G401 (cell line): ENCODE measurements around the gene AVPR2. TPM values are rescaled to one million over a fixed set of nuclear protein-coding genes. Genes with fewer than 3 reads are reported as not detected.

Experiments used
- DNase-seq: peaks from one replicate; pipeline ENCODE4 v3.0.0-alpha.2; 2015; ENCODE audit warnings: low spot score
- in situ Hi-C: cut with HindIII; loops from 2 replicates; pipeline ENCODE4 v1.10.0; 2016; ENCODE audit warnings: low sequenced_read_pairs, mixed read lengths
- total RNA-seq: library from RNA; depleted of rRNA; stranded (reverse); fragments of >200 nt; shearing (Covaris generic); gene quantifications from 2 replicates; pipeline ENCODE4 v1.2.3, GENCODE V29; 2014

AVPR2 gene
- total RNA-seq, 1 experiment from 2014 or later, result not detected

DNA sequence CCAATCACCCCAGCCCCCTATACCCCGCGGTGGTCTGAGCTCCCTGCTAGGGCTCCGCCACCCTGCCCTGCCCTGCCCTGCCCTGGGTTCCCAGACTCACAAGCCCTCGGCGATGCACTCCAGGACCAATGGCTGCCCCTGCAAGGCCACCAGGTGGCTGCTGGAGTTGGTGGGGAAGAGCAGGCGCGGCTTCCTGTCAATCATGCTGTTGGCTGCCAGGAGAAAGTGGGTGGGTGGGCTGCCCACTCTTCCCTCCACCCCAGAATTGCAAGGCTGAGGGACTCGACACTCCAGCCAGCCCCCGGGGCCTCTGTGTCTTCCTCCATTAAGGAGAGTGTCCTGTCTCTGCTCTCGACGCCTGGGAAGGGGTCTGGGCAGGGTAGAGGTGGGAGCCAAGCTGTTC, 34.2 kb upstream of the AVPR2 start:
- DNase-seq, result no peak
- in situ Hi-C loops, result no loop called here

- in situ Hi-C loops, result no loop called here
- DNase-seq, result no peak
Observed at GRCh38 chrX:153870791-153871360, 33.6 kb upstream of the AVPR2 start.

- peak; percentile 63 for DNase-seq
- in situ Hi-C loops, result no loop called here
Observed at GRCh38 chrX:153871451-153871850, 33.0 kb upstream of the AVPR2 start.

DNA sequence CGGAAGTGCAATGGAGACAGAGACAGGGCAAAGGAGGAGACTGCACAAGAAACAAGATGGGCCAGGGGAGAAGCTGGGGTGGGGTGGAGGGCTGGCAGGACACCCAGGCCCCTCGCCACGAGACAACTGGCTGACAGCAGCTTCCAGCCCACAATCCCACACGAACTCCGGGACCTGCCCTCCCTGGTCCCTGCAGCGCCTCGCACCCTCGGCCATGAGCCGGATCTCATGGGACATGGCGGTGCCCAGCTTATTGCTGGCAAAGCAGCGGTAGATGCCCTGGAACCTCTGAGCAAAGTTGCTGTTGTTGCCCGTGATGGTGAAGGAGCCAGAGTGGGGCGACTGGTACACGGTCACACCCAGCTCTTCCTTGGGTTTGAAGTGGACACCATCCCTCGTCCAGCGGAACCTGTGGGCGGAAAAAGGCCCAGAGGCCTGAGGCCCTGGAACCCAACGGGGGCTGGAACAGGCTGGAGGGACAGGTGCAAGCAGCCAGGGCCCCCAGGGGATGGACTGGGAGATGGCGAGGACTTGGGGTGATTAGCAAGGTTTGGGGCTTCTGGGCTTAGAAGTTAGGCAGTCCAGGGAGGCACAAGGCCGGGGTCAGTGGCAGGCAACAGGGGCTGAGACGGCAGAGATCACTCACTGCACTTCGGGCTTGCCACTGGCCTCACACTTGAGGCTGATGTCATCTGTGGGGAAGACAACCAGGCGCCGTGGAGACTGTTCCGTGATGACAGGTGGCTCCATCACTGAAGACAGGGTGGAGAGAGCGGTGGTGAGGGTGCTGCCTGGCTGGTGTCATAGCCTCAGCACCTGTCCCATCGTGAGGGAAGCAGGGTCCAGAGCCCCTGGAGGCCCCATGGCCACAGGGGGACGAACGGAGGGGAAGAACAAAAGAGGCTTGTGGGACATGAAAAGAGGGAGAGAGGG, 32.3 kb upstream of the AVPR2 start:
- no peak for DNase-seq
- in situ Hi-C loops, result no loop called here

DNA sequence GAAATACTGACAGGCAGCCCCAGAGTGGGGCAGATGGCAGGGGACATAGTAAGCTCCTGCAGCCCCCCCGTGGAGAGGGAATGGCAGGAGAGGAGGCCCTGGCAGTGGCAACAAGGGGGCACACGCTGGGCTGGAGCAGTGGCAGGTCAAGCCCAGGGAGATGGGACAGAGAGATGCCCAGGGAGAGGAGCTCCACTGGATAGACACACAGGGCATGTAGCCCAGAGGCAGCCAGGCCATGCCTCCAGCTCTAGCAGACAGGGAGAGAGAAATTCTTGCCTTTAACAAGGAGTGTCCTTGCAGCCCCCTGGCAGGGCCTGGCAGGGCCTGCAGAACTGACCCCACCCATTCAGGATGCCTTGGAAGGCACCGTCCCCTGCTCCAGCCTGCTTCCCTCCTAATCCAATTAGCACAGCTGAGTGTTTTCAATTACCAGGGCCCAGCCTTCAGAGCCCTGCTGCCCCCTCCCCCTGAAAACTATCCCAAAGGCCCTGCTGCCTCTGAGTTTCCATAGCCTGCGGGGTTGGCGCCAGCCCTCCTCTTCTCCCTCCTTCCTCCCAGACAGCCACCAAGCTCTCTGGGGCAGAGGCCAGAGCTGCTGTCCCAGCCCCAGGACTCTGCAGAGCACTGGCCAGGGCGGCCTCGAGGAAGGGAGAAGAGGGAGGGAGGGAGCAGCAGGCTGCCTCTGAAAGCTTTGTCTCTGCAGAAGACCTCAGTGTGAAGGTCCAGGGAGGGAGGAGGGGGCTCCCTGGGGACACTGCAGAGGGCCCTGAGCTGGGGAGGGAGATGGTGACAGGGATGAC, 31.0 kb upstream of the AVPR2 start:
- DNase-seq, result no peak
- in situ Hi-C loops, result no loop called here

DNA sequence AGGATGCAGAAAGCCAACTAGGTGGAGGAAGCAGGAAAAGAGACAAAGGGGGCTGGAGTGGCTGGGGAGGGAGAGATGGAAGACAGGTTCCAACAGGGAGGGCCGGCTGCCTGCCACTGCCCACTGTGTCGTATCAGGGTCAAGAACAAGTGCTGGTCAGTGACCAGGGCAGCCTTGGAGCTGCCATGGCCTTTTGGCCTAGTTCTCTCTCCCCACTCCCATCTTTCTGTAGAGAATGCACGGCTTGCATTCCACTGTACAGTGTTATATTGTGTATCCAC, 30.4 kb upstream of the AVPR2 start:
- in situ Hi-C loops, result no loop called here
- no peak for DNase-seq

DNA sequence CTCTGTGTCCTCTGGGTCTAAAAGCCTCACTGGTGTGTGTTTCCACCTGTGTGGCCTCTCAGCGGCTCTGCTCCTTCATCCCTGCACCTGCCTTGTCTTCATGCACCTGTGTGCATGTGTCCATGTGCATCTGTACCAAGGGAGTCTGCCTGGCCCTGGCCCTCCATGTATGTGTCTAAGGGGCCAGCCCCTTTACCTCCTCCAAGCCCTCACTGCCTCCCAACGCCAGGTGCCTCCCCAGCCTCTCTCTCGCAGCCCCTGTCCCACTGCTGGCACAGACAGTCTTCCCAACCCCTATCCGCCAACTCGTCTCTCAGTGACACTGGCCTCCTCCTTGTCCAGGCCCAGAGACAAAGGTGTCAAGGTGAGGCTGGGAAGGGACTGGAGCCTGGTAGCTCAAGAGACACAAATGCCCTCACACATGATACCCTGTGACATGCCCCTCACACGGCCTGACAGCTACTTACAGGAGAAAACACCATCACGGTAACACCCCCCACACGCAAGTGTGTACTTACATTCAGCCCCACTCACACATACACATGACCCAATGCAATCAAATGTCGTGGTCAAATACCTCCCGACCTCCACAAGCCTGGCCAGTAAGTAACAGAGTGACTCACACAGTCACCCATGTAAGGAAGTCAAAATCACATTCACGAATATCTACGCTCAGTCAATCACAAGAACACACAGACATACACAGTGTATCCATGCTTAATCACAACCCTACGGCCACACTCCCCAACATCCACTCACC, 29.9 kb upstream of the AVPR2 start:
- DNase-seq, result no peak
- in situ Hi-C loops, result no loop called here

GRCh38 chrX:153875391-153876111, 28.9 kb upstream of the AVPR2 start:
- in situ Hi-C loops, result no loop called here
- no peak for DNase-seq

- DNase-seq, result no peak
- in situ Hi-C loops, result no loop called here
Observed at GRCh38 chrX:153876112-153876491, 28.4 kb upstream of the AVPR2 start.

DNA sequence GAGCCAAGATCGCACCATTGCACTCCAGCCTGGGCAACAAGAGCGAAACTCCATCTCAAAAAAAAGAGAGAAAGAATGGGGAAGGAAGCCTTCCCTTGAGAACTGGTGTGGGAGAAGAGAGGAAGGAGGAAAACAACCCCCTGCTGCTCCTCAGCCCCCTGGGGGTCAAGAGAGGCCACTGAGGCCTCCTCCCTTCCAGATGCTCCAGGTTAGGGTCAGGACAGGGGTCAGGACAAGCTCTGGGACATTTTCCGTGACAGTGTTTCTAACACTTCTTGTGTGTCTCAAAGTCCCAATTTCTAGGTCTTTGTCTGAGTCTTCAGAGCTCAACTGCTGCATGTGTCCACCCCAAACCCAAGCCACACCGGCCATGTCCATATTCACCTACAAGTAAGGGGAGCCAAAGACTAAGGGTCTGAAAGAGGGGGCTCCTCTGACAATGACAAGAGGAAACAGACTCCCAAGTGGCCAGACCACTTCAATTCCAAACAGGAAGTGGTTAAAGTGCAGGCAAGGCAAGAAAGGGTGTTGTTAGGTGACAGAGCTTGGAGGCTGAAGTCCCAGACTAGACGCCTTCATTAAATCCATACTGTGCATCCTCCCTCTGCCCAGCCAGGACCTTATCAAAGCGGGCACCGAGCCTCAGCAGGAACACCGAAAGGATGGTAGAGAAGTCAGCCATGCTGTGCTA, 26.8 kb upstream of the AVPR2 start:
- no peak for DNase-seq
- in situ Hi-C loops, result no loop called here

DNA sequence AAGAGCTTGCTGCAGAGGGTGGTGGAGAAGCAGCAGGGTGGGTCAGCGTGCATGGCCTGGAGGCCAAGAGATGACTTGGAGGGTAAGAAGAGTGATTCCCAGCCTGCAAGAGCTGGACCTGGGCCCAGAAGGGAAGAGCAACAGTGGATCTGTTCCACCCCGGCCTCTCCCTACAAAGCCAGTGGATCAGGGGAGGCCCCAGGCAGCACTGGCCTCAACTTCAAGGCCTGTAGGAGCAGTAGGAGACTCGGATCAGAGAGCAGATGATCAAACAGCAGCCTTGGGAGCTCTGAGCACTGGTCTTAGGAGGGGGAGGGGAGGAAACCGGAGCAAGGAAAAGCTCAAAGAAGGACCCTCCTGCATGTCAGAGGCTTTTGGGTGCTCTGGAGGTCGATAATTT, 26.1 kb upstream of the AVPR2 start:
- peak; percentile 64 for DNase-seq
- in situ Hi-C loops, result no loop called here

DNA sequence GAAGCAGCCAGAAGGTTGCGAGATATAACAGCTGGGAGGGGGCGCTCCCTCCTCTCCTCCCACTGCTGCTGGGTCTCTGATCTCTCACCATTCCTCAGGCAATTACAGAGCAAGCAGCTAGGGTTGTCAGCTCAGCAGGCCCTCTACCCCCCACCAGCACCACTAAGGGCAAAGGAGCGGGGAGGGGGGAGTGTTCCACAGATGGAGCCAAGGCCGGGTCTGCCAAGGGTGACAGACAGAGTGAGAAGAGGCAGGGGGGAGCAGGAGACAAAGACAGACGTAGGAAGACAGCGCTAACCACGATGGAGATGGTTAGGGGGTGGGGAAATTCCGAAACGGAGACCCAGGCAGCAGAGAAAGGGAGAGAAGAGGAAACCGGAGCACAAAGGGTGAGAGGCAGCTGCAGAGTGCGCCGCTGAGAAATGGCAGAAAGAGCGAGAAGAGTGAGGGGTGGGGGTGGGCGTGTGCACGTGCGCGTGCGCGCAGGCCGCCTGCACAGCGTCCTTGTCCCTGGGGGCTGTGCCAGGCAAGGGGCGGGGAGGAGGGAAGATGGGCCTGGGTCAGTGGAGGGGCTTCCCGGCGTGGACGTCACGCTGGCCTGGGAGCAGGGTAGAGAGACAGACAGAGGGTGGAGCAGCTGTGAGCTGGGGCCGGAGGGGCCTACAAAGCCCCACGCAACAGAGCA, 25.4 kb upstream of the AVPR2 start:
- no peak for DNase-seq
- in situ Hi-C loops, result no loop called here

DNA sequence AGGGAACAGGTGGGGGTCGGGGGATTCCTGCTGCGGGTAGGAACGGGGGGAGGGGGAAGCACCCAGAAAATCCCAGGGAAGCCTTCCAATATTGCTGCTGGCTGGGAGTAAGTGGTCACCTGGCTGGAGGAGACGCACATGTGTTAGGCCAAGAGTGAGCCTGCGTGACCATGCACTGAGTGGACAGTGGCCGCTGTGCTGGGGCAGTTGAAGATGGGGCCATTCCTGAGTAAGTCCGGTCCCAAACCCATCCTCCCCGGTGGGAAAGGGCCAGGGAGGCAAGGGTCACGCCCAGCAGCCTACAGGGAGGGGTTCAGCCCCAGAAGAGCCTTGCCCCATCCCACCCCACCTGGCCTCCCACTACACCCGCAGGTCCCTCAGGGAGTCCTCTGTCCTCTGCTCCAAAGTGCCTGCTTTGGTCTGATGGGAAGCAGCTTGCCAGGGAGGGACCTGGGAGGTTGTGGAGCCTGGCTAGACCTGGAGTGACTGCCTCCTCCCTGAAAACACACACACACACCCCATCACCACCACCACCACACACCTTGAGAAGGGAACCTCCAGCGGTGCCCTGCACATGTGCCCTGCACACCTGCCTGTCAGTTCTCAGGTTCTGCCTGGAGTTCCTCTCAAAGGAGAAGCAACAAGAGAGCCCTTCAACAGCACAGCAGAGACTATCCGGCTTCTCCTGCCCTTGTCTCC, 24.6 kb upstream of the AVPR2 start:
- no peak for DNase-seq
- in situ Hi-C loops, result no loop called here

DNA sequence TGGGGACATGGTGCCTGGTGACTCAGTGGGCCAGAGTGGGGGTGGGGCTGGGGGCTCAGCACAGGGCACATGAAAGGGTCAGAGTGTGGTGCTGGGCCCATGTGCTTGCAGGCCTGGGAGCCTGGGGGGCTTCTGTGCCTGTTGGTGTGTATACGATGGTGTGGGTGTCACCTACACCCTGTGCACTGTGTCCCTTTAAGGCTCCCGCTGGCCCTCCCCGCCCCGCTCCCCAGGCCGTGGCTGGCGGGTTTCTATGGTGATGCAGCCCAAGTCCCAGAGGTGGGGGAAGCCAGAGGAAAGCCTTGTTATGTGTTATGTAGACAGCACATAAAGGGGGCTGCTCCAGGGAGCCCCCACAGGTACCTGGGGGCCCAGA, 24.0 kb upstream of the AVPR2 start:
- in situ Hi-C loops, result no loop called here
- DNase-seq, result no peak

DNA sequence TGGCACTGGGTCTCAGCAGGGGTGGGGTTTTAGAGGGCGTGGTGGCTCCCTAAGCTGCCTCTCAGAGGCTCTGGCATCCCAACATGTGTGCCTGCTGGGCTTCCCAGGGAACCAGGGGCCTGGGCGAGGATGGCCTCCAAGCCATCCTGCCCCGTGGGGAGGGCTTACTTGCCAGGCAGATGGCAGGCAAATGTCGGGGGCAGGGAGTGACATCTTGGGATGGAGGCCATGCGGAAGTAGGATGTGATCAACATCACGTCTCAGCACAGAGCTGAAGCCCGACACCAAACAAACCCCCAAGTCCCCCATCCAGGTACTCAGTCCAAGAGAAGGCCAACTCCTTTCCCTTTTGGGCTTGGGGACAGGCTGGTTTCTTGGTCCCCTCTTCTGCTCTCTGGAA, 23.2 kb upstream of the AVPR2 start:
- DNase-seq, result no peak
- in situ Hi-C loops, result no loop called here

GRCh38 chrX:153882086-153882498, 22.4 kb upstream of the AVPR2 start:
- in situ Hi-C loops, result no loop called here
- no peak for DNase-seq

GRCh38 chrX:153882557-153882956, 21.9 kb upstream of the AVPR2 start:
- in situ Hi-C loops, result no loop called here
- DNase-seq, result no peak
